Measurements from ENCODE around the gene GALNT18.

The GALNT18 gene

GRCh38 chr11:11563200-11563975 lies 58.4 kb downstream of the GALNT18 start:
- no peak for DNase-seq

- DNase-seq: no peak
These were observed 59.8 kb downstream of the GALNT18 start for GRCh38 chr11:11561991-11562390.

DNA sequence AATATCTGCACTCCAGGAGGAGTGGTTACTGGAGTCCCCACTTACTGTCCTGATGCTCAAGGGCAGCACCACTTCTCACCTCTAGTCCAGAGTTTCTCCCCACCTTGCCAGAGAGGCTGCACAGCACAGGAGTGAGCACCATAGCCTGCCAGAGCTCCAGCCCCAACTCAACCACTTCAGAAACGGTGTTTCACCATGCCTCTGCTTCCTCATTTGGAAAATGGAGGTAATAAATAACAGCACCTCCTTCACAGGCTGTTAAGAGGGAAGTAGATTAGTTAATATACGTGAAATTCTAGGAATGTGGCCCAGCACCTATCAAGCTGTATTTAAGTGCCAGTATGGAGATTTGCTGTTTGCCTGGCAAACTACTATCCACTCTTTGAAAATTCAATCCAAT lies 63.0 kb downstream of the GALNT18 start:
- DNase-seq: no peak

GRCh38 chr11:11558396-11558795 lies 63.4 kb downstream of the GALNT18 start:
- DNase-seq: no peak

DNA sequence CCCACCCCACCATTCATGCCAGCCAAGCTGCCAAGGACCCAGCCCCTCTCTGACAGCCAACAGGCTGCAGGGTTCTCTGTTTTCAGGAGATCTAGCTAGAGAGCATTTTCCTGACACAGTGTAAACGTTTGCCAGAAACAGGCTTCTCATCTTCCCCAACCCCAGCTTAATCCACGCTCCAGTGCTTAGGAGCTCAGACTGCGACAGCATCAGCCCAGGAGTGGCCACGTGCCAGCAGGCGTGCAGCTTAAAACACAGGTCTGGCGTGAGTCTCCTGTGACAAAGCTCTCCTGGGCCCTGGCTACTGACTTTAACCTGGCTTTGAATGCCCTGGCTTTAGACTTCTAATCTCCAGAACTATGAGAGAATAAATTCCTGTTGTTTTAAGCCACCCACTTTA lies 66.6 kb downstream of the GALNT18 start:
- DNase-seq: no peak

- no peak for DNase-seq
These were observed 68.2 kb downstream of the GALNT18 start for GRCh38 chr11:11553573-11553972.

- DNase-seq: no peak
These were observed 69.2 kb downstream of the GALNT18 start for GRCh38 chr11:11552529-11553087.

DNA sequence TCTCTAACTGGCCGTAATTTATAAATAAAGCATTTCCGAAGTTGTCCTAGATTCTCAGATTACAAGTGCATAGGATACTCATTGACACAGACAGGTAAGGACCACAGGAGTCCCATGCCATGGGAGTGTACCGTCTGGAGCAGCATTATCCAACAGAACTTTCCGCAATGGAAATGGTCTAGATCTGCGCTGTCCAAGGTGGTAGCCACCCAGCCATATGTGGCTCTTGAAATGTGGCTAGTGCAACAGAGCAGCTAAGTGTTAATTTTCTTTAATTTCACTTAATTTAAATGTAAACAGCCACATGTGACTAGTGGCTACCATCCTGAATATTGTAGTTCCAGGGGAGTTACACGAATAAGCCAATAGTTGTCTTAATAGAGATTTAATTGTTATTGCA lies 71.3 kb downstream of the GALNT18 start:
- no peak for DNase-seq

GRCh38 chr11:11545285-11546275 lies 76.2 kb downstream of the GALNT18 start:
- DNase-seq: no peak

- no peak for DNase-seq
These were observed 78.1 kb downstream of the GALNT18 start for GRCh38 chr11:11543656-11544055.

- no peak for DNase-seq
These were observed 81.6 kb downstream of the GALNT18 start for GRCh38 chr11:11540157-11540556.

- DNase-seq: no peak
These were observed 83.4 kb downstream of the GALNT18 start for GRCh38 chr11:11538277-11538960.

DNA sequence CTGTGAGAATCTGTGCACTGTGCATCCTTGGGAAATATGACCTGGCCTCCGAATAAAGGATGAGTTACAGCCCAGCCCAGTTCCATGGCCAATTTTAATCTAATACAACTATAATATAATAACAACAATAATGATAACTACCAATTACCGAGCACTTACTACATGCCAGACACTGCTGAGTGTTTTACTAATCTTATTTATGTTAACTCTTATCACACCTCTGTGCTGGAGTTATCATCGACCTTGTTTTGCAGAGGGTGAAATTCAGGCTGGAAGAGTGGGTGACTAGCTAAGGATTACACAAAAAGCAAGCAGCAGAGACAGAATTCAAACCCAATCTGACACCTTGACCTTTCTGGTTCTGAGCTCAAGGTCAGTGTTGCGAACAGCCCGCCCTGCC lies 83.9 kb downstream of the GALNT18 start:
- no peak for DNase-seq

GRCh38 chr11:11537372-11537771 lies 84.4 kb downstream of the GALNT18 start:
- no peak for DNase-seq

DNA sequence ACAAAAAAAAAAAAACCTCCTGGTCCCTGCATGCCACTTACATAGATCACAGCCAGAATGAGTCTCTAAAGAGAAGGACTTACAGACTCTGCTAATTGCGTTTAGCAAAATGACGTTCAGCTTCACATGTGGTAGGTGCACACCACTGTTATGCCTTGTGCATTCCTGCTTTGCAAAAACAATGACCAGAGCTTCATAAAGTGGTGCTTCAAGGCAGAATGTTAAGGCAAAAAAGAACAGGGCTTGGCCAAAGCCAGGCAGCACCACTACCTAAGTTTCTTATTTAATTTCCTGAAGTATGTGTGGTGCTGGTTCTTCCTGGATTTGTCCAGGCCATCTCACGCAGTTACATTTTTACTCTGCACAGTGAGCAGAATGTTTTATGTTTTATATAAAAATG lies 85.2 kb downstream of the GALNT18 start:
- DNase-seq: no peak

GRCh38 chr11:11535611-11536010 lies 86.2 kb downstream of the GALNT18 start:
- DNase-seq: no peak

- no peak for DNase-seq
These were observed 86.8 kb downstream of the GALNT18 start for GRCh38 chr11:11534981-11535380.

DNA sequence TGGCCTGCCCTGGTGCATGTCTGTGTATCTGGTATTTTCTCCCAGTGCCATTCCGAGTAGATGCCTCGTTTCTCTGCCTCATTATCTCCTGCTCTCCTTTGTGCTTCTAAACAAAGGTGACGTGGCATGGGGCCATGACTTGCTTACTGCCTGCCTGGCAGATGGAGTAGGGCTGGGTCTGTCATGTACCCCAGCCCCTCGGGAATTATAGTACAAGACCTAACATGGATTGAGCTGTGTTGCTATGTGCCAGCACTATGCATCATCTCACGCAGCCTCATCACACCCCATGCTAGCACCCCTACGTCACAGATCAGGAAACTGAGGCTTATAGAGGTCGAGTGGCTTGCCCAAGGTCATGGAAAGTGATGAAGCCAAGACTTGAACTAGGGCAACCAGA lies 88.1 kb downstream of the GALNT18 start:
- no peak for DNase-seq

GRCh38 chr11:11533057-11533456 lies 88.7 kb downstream of the GALNT18 start:
- DNase-seq: no peak

GRCh38 chr11:11532574-11532973 lies 89.2 kb downstream of the GALNT18 start:
- no peak for DNase-seq

GRCh38 chr11:11531131-11531908 lies 90.5 kb downstream of the GALNT18 start:
- no peak for DNase-seq

GRCh38 chr11:11528986-11529385 lies 92.8 kb downstream of the GALNT18 start:
- no peak for DNase-seq
